Tibial nerve (tissue), 4 donors: ENCODE measurements around the gene SLIT3. TPM values are rescaled to one million over a fixed set of nuclear protein-coding genes. Genes with fewer than 3 reads are reported as not detected.
"Not testable (repeated sequence)": the region's sequence is repeated elsewhere in the genome, so short reads cannot be mapped to it uniquely, and the experiment has no call there.

ENCODE experiments used
- DNase-seq, 2 donors: peaks; one replicate each; pipeline ENCODE4 v3.0.0-alpha.2; 2019; ENCODE audit warnings: low spot score in 2 of 2
- H3K27ac ChIP-seq, 4 donors: fragments of 200-600 bp; sonication (generic) in 3 of 4; one replicate each; pipeline ENCODE4 v1.5.1; 2017 to 2019; ENCODE audit warnings: mild to moderate bottlenecking in 1 of 4
- H3K27me3 ChIP-seq, 2 donors: fragments of 200-600 bp; sonication (generic) in 1 of 2; one replicate each; pipeline versions ENCODE4 v1.5.1 to v1.6.0; 2017 to 2019
- H3K36me3 ChIP-seq, 3 donors: fragments of 200-600 bp; sonication (generic); one replicate each; pipeline ENCODE4 v1.5.1; 2018 to 2019
- H3K4me1 ChIP-seq, 4 donors: fragments of 200-600 bp; sonication (generic) in 3 of 4; one replicate each; pipeline ENCODE4 v1.5.1; 2017 to 2019
- H3K4me3 ChIP-seq, 4 donors: fragments of 200-600 bp; sonication (generic) in 3 of 4; one replicate each; pipeline ENCODE4 v1.5.1; 2017 to 2019; ENCODE audit warnings: mild to moderate bottlenecking in 1 of 4, moderate library complexity in 1 of 4
- H3K9me3 ChIP-seq, 4 donors: fragments of 200-600 bp; sonication (generic) in 3 of 4; one replicate each; pipeline ENCODE4 v1.5.1; 2017 to 2019
- EP300 ChIP-seq, 2 donors: sonication (generic); formaldehyde crosslinking; IDR thresholded peaks; one replicate each; pipeline ENCODE4 v1.6.1; 2017; ENCODE audit warnings: antibody characterized with exemption in 2 of 2, mild to moderate bottlenecking in 1 of 2
- POLR2A ChIP-seq, 2 donors: fragments of 450-650 bp; IDR thresholded peaks; one replicate each; pipeline ENCODE4 v1.6.1; 2017; ENCODE audit warnings: antibody characterized with exemption in 2 of 2, mild to moderate bottlenecking in 2 of 2, moderate library complexity in 2 of 2
- WGBS, 2 donors: methylation state at CpG; one replicate each; pipeline ENCODE4 v1.1.5; 2018; 5-methylcytosine and 5-hydroxymethylcytosine counted together
- total RNA-seq, 4 donors: library from RNA; depleted of rRNA; stranded (reverse); fragments of >200 nt; gene quantifications; one replicate each; pipeline ENCODE4 v1.1.0, GENCODE V29; 2016
- TF ChIP-seq, protein P1 (sequence below), 5 experiments: fragments of 200-600 bp in 3 of 5; fragments of 450-650 bp in 2 of 5; sonication (generic) in 3 of 5; IDR thresholded peaks; one replicate each; pipeline ENCODE4 v1.5.1; 2016 to 2019; ENCODE audit warnings: antibody characterized with exemption in 5 of 5, mild to moderate bottlenecking in 3 of 5, moderate library complexity in 2 of 5

The SLIT3 gene
- total RNA-seq, 4 donors from 2014 or later = 16.6 to 39.0 (median 20.2) TPM

DNA sequence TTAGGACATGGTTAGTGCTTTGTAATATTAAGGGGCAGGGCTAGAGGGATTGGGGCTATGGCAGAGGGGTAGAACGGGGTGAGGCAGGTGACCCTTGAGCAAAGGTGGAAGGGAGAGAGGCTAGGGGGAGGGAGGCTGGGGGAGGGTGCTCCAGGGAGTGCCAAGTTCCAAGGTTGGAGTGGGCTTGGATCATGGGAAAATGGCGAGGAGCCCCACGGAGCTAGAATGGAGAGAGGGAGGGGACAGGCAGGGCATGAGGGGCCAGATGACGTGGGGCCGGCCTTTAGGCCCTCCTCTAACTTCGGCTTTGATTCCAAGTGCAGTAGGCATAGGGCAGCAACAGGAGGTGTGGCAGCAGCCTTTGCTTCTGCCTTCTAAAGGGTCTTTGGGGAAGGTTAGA lies 550.0 kb downstream of the SLIT3 start:
- Histone ChIP-seq H3K9me3 (no peaks in the 10 kb centered on the region), H3K4me1 (no peaks in the 10 kb centered on the region), H3K4me3 (no peak overlapping the region), H3K27me3 (no peaks in the 10 kb centered on the region), H3K27ac (no peak overlapping the region), H3K36me3 (peaks cover 0 to 6% (median 0%) of the 10 kb centered on the region in 3 donors)
- no peak for DNase-seq
- TF ChIP-seq, protein P1, sequence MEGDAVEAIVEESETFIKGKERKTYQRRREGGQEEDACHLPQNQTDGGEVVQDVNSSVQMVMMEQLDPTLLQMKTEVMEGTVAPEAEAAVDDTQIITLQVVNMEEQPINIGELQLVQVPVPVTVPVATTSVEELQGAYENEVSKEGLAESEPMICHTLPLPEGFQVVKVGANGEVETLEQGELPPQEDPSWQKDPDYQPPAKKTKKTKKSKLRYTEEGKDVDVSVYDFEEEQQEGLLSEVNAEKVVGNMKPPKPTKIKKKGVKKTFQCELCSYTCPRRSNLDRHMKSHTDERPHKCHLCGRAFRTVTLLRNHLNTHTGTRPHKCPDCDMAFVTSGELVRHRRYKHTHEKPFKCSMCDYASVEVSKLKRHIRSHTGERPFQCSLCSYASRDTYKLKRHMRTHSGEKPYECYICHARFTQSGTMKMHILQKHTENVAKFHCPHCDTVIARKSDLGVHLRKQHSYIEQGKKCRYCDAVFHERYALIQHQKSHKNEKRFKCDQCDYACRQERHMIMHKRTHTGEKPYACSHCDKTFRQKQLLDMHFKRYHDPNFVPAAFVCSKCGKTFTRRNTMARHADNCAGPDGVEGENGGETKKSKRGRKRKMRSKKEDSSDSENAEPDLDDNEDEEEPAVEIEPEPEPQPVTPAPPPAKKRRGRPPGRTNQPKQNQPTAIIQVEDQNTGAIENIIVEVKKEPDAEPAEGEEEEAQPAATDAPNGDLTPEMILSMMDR (IDR thresholded peaks at IDR 0.05) = no peak
- WGBS, 2 donors = 68 to 76% methylated on average over 6 of the region's 6 CpGs

DNA sequence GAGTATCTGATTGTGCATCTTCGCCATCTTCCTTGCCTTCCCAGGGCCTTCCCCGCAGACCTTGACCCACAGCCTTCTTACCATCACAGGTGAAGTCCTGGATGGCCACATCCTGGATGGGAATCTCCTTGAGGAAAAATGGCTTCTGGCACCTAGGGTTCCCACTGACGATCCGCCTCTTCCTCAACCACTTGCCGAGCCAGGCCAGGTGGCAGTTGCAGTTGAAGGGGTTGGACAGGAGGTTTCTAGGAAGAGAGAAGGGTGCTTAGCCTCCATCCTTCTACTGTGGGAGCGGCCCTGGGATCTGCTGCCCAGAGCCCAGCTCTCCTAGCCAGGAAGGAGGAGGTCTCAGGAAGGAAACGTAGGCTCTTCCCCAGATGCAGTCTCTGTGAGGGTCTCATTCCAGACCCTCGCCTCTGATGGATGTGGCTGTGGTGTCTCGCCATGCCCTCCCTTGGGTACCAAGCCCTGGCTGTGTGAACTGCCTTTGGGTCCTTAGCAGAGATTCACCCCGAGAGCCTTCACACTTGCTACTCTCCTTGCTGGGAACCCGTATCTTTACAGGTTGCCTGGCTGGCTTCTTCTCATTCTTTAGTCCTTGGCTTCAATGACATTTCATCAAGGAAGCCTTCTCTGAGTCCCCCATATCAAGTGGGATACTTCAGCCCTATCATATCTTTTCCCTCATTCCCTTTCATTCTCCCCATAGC lies 551.4 kb downstream of the SLIT3 start:
- Histone ChIP-seq H3K27me3 (no peaks in the 10 kb centered on the region), H3K4me3 (no peak overlapping the region), H3K36me3 (peaks cover 0 to 12% (median 0%) of the 10 kb centered on the region in 3 donors), H3K9me3 (peaks cover 0 to 4% (median 0%) of the 10 kb centered on the region in 4 donors), H3K27ac (no peak overlapping the region), H3K4me1 (no peaks in the 10 kb centered on the region)
- DNase-seq = no peak
- TF ChIP-seq, protein P1 (IDR thresholded peaks at IDR 0.05) = no peak
- 93 to 96% methylated on average over 11 of the region's 11 CpGs for WGBS, 2 donors

- Histone ChIP-seq H3K27ac (no peak overlapping the region), H3K9me3 (peaks cover 0 to 8% (median 0%) of the 10 kb centered on the region in 4 donors), H3K36me3 (peaks cover 0 to 12% (median 0%) of the 10 kb centered on the region in 3 donors), H3K27me3 (no peaks in the 10 kb centered on the region), H3K4me3 (no peak overlapping the region), H3K4me1 (no peaks in the 10 kb centered on the region)
- TF ChIP-seq, protein P1 (IDR thresholded peaks at IDR 0.05) = peak in 4 of 5 experiments; percentile 20 to 41 (median 32)
- no peak for TF ChIP-seq EP300 (IDR thresholded peaks at IDR 0.05)
- DNase-seq = no peak
- 67 to 73% methylated on average over 14 to 19 of the region's 19 CpGs for WGBS, 2 donors
Measured at GRCh38 chr5:168747987-168748777, 552.8 kb downstream of the SLIT3 start.

DNA sequence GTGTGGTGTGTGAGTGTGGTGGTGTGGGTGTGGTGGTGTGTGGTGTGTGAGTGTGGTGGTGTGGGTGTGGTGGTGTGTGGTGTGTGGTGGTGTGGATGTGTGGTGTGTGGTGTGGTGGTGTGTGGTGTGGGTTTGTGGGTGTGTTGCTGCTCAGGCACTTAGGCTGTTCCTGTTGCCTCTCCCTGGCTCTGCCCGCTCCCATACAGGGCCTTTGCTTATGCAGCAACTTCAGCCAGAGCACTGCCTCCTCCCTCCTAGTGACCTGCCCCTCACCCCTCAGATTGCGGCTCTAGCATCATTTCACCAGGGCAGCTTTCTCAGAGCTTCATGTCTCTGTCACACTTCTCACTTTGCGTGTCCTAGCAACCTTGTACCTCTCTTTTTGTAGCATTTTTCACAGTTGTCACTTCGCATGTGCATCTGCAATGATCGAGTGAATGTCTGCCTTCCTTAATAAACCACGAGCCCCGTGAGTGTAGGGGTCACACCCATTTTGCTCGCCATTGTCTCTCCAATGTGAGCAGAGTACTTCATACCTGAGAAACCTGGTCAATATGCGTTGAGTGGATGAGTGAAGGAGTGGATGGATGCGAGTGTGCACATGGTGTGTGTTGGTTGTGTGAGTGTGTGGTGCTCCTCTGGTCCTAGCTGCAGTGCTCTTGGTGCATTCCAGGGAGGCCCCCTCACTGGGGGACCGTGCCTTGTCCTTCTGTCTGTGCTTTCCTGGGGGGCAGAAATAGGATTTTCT lies 553.9 kb downstream of the SLIT3 start:
- Histone ChIP-seq H3K27ac (no peak overlapping the region), H3K4me3 (no peak overlapping the region), H3K9me3 (peaks cover 0 to 8% (median 0%) of the 10 kb centered on the region in 4 donors), H3K36me3 (peaks cover 0 to 12% (median 0%) of the 10 kb centered on the region in 3 donors), H3K27me3 (no peaks in the 10 kb centered on the region), H3K4me1 (no peaks in the 10 kb centered on the region)
- 87 to 88% methylated on average over 11 of the region's 11 CpGs for WGBS, 2 donors
- TF ChIP-seq, protein P1 (IDR thresholded peaks at IDR 0.05) = no peak
- TF ChIP-seq POLR2A (IDR thresholded peaks at IDR 0.05) (no peak), EP300 (IDR thresholded peaks at IDR 0.05) (no peak)
- DNase-seq = no peak

DNA sequence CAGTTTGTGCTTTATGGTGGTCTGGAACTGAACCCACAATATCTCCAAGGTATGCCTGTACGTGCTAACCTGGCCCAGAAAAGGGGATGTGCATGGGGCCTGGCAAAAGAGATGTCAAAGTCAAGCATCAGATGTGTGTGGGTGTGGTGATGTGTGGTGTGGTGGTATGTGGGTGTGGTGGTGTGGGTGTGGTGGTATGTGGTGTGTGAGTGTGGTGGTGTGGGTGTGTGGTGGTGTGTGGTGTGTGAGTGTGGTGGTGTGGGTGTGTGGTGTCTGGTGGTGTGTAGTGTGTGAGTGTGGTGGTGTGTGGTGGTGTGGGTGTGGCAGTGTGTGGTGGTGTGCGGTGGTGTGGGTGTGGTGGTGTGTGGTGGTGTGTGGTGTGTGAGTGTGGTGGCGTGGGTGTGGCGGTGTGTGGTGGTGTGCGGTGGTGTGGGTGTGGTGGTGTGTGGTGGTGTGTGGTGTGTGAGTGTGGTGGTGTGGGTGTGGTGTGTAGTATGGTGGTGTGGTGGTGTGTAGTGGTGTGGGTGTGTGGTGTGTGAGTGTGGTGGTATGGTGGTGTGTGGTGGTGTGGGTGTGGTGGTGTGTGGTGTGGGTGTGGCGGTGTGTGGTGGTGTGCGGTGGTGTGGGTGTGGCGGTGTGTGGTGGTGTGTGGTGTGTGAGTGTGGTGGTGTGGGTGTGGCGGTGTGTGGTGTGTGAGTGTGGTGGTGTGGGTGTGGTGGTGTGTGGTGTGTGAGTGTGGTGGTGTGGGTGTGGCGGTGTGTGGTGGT lies 554.6 kb downstream of the SLIT3 start:
- H3K4me1 ChIP-seq, H3K4me3 ChIP-seq, H3K27ac ChIP-seq, DNase-seq, H3K27me3 ChIP-seq, H3K9me3 ChIP-seq: not testable (repeated sequence)
- WGBS, 2 donors = 78 to 86% methylated on average over 10 of the region's 10 CpGs
- peaks cover 0 to 12% (median 0%) of the 10 kb centered on the region in 3 donors for H3K36me3 ChIP-seq
